SK-N-SH treated with all-trans-retinoic acid at 6 μM for 48 hours (cell line): ENCODE data around the gene UBA3.

Source experiments
- ATAC-seq: fragments of 200-7000 bp; cut with Tn5 transposase; 3 replicates; pipeline ENCODE4 v1.9.1; 2020; ENCODE audit warnings: mild to moderate bottlenecking, moderate library complexity
- ARNTL ChIP-seq: fragments of 450-650 bp; formaldehyde crosslinking; IDR thresholded peaks from 2 replicates; pipeline ENCODE4 v1.5.0; 2020; ENCODE audit warnings: low read depth, mild to moderate bottlenecking, moderate library complexity, borderline replicate concordance
- BACH2 ChIP-seq: fragments of 250-450 bp; sonication (Bioruptor Pico); IDR thresholded peaks from 2 replicates; pipeline ENCODE4 v1.9.0; 2021; ENCODE audit warnings: mild to moderate bottlenecking, borderline replicate concordance
- CREB5 ChIP-seq: fragments of 250-450 bp; sonication (Bioruptor Pico); IDR thresholded peaks from 2 replicates; pipeline ENCODE4 v1.5.1; 2020; ENCODE audit warnings: low read depth, mild to moderate bottlenecking, moderate library complexity
- CSDC2 ChIP-seq: fragments of 250-450 bp; sonication (Bioruptor Pico); IDR thresholded peaks from 2 replicates; pipeline ENCODE4 v1.5.0; 2020; ENCODE audit warnings: mild to moderate bottlenecking, moderate library complexity
- ESRRG ChIP-seq: fragments of 250-450 bp; sonication (Bioruptor Pico); IDR thresholded peaks from 2 replicates; pipeline ENCODE4 v1.6.1; 2021; ENCODE audit warnings: mild to moderate bottlenecking
- GLIS3 ChIP-seq: fragments of 250-450 bp; sonication (Bioruptor Pico); IDR thresholded peaks from 2 replicates; pipeline ENCODE4 v1.5.0; 2020; ENCODE audit warnings: mild to moderate bottlenecking, moderate library complexity
- OSR1 ChIP-seq: fragments of 250-450 bp; sonication (Bioruptor Pico); IDR thresholded peaks from 2 replicates; pipeline ENCODE4 v1.8.0; 2022; ENCODE audit warnings: moderate library complexity, mild to moderate bottlenecking, inconsistent platforms
- PATZ1 ChIP-seq: fragments of 250-450 bp; sonication (Bioruptor Pico); IDR thresholded peaks from 2 replicates; pipeline ENCODE4 v1.8.0; 2020; ENCODE audit warnings: mild to moderate bottlenecking, moderate library complexity, borderline replicate concordance
- PPARA ChIP-seq: fragments of 250-450 bp; sonication (Bioruptor Pico); IDR thresholded peaks from 2 replicates; pipeline ENCODE4 v1.5.0; 2020; ENCODE audit warnings: mild to moderate bottlenecking, borderline replicate concordance
- RARB ChIP-seq: fragments of 250-450 bp; sonication (Bioruptor Pico); IDR thresholded peaks from 2 replicates; pipeline ENCODE4 v1.8.0; 2021; ENCODE audit warnings: mild to moderate bottlenecking, moderate library complexity
- SNAI2 ChIP-seq: fragments of 250-450 bp; sonication (Bioruptor Pico); IDR thresholded peaks from 2 replicates; pipeline ENCODE4 v1.5.0; 2020; ENCODE audit warnings: mild to moderate bottlenecking, moderate library complexity
- TCF4 ChIP-seq: fragments of 250-450 bp; sonication (Bioruptor Pico); IDR thresholded peaks from 2 replicates; pipeline ENCODE4 v1.8.0; 2021; ENCODE audit warnings: mild to moderate bottlenecking, moderate library complexity, borderline replicate concordance
- ZC3H10 ChIP-seq: fragments of 250-450 bp; sonication (Bioruptor Pico); IDR thresholded peaks from 2 replicates; pipeline ENCODE4 v1.5.1; 2021; ENCODE audit warnings: mild to moderate bottlenecking, moderate library complexity
- ZFP3 ChIP-seq: fragments of 250-450 bp; sonication (Bioruptor Pico); IDR thresholded peaks from 2 replicates; pipeline ENCODE4 v1.5.0; 2020; ENCODE audit warnings: mild to moderate bottlenecking, moderate library complexity
- ZNF565 ChIP-seq: fragments of 450-650 bp; formaldehyde crosslinking; conservative IDR thresholded peaks from 2 replicates; pipeline ENCODE4 v1.5.0; 2020; ENCODE audit warnings: low read depth, mild to moderate bottlenecking, moderate library complexity
- TF ChIP-seq, protein P1 (sequence below): fragments of 250-450 bp; sonication (Bioruptor Pico); IDR thresholded peaks from 2 replicates; pipeline ENCODE4 v1.5.0; 2020; ENCODE audit warnings: mild to moderate bottlenecking, moderate library complexity
- TF ChIP-seq, protein P2 (sequence below): fragments of 250-450 bp; sonication (Bioruptor Pico); IDR thresholded peaks from 2 replicates; pipeline ENCODE4 v1.8.0; 2021; ENCODE audit warnings: low read depth, mild to moderate bottlenecking, moderate library complexity, borderline replicate concordance

The UBA3 gene

DNA sequence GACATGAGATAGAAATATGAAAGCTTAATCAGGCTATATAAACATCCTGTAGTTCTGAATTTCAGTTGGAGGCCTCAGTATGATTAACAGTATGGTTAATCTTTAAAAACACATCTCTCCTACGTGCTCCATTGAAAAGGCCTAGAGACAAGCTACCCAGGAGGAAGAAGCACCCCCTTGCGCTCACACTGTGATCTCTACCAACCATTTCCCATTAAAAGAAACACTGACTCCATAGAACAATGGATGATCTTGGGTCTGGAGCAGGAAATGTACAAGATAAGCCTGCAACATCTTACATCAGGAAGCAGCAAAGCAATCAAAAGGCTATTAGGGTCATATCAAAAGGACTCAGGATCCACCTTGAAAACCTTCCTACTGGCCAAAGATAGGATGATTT, 63.3 kb downstream of the UBA3 start:
- TF ChIP-seq, protein P1, sequence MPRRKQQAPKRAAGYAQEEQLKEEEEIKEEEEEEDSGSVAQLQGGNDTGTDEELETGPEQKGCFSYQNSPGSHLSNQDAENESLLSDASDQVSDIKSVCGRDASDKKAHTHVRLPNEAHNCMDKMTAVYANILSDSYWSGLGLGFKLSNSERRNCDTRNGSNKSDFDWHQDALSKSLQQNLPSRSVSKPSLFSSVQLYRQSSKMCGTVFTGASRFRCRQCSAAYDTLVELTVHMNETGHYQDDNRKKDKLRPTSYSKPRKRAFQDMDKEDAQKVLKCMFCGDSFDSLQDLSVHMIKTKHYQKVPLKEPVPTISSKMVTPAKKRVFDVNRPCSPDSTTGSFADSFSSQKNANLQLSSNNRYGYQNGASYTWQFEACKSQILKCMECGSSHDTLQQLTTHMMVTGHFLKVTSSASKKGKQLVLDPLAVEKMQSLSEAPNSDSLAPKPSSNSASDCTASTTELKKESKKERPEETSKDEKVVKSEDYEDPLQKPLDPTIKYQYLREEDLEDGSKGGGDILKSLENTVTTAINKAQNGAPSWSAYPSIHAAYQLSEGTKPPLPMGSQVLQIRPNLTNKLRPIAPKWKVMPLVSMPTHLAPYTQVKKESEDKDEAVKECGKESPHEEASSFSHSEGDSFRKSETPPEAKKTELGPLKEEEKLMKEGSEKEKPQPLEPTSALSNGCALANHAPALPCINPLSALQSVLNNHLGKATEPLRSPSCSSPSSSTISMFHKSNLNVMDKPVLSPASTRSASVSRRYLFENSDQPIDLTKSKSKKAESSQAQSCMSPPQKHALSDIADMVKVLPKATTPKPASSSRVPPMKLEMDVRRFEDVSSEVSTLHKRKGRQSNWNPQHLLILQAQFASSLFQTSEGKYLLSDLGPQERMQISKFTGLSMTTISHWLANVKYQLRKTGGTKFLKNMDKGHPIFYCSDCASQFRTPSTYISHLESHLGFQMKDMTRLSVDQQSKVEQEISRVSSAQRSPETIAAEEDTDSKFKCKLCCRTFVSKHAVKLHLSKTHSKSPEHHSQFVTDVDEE (CRISPR knock-in tag), result no peak
- TF ChIP-seq ZC3H10 (no peak), CSDC2 (CRISPR knock-in tag) (no peak), ZFP3 (CRISPR knock-in tag) (no peak), GLIS3 (CRISPR knock-in tag) (no peak), PPARA (CRISPR knock-in tag) (no peak), ARNTL (CRISPR knock-in tag) (no peak), TCF4 (CRISPR knock-in tag) (no peak)
- TF ChIP-seq, protein P2, sequence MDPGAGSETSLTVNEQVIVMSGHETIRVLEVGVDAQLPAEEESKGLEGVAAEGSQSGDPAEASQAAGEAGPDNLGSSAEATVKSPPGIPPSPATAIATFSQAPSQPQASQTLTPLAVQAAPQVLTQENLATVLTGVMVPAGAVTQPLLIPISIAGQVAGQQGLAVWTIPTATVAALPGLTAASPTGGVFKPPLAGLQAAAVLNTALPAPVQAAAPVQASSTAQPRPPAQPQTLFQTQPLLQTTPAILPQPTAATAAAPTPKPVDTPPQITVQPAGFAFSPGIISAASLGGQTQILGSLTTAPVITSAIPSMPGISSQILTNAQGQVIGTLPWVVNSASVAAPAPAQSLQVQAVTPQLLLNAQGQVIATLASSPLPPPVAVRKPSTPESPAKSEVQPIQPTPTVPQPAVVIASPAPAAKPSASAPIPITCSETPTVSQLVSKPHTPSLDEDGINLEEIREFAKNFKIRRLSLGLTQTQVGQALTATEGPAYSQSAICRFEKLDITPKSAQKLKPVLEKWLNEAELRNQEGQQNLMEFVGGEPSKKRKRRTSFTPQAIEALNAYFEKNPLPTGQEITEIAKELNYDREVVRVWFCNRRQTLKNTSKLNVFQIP (CRISPR knock-in tag), result no peak

GRCh38 chr3:69016102-69016501, 64.1 kb downstream of the UBA3 start:
- ATAC-seq, result no peak
- TF ChIP-seq SNAI2, result no peak
- TF ChIP-seq GLIS3 (CRISPR knock-in tag), result no peak
- TF ChIP-seq, protein P2 (CRISPR knock-in tag), result no peak
- no peak for TF ChIP-seq ESRRG (CRISPR knock-in tag)
- TF ChIP-seq ZNF565 (CRISPR knock-in tag), result no peak
- no peak for TF ChIP-seq OSR1
- no peak for TF ChIP-seq RARB (CRISPR knock-in tag)
- TF ChIP-seq TCF4 (CRISPR knock-in tag), result no peak
- no peak for TF ChIP-seq CREB5 (CRISPR knock-in tag)
- no peak for TF ChIP-seq ZC3H10
- no peak for TF ChIP-seq CSDC2 (CRISPR knock-in tag)
- TF ChIP-seq BACH2 (CRISPR knock-in tag), result no peak
- no peak for TF ChIP-seq ZFP3 (CRISPR knock-in tag)
- no peak for TF ChIP-seq ARNTL (CRISPR knock-in tag)
- no peak for TF ChIP-seq PPARA (CRISPR knock-in tag)
- TF ChIP-seq, protein P1 (CRISPR knock-in tag), result no peak
- no peak for TF ChIP-seq PATZ1

More for the DNA sequence above, 63.3 kb downstream of the UBA3 start:
- no peak for ATAC-seq
